Endothelial cell of umbilical vein (primary cell): ENCODE measurements around the gene ASCL1. TPM values are rescaled to one million over a fixed set of nuclear protein-coding genes. Genes with fewer than 3 reads are reported as not detected.

ENCODE experiments used
- BruUV-seq: library from RNA; stranded (reverse); fragments of 400-500 nt; replicated peaks from 2 replicates; lab custom pipeline; 2021; lab: Mats Ljungman, UMichigan
- CTCF ChIA-PET: fragments of 300-600, 350-600 bp; sonication (Branson Sonifier 250); formaldehyde crosslinking; loops from one replicate; lab custom pipeline; 2021; ENCODE audit warnings: antibody characterized with exemption, inconsistent platforms; lab: Charles Lee
- POLR2A ChIA-PET: fragments of 300-600, 350-600 bp; sonication (Branson Sonifier 250); formaldehyde crosslinking; loops from one replicate; lab custom pipeline; 2021; ENCODE audit warnings: antibody characterized with exemption, inconsistent platforms; lab: Charles Lee
- DNase-seq: peaks from one replicate; pipeline ENCODE4 v3.0.0-alpha.2; 2011; ENCODE audit warnings: low read depth, low spot score
- FAIRE-seq: peaks from 2 replicates; lab custom pipeline; 2011; peaks lifted over from hg19 to GRCh38; lab: Jason Lieb, UNC
- H2AFZ ChIP-seq: 2 replicates; pipeline ENCODE4 v1.6.0; 2012; ENCODE audit warnings: low read depth, low read length, control low read depth, inconsistent platforms
- H3K27ac ChIP-seq: 2 replicates; pipeline ENCODE4 v1.5.1; 2011; ENCODE audit warnings: low read depth, mild to moderate bottlenecking, control low read depth, low read length, moderate library complexity; ENCODE audit not compliant: insufficient read depth
- H3K27me3 ChIP-seq, 2 experiments: 2 replicates each; pipeline versions ENCODE4 v1.6.0 to v1.6.1; 2011; ENCODE audit warnings: low read length in 2 of 2, mixed read lengths in 1 of 2; ENCODE audit not compliant: control insufficient read depth in 2 of 2, insufficient read depth in 2 of 2
- H3K36me3 ChIP-seq, 2 experiments: 2 replicates in 1 of 2; 3 replicates in 1 of 2; pipeline ENCODE4 v1.5.1; 2011; ENCODE audit warnings: low read length in 2 of 2, mild to moderate bottlenecking in 1 of 2, moderate library complexity in 1 of 2; ENCODE audit not compliant: control insufficient read depth in 2 of 2, insufficient read depth in 2 of 2; ENCODE audit errors: extremely low read depth in 1 of 2
- H3K4me1 ChIP-seq: 3 replicates; pipeline ENCODE4 v1.5.1; 2011; ENCODE audit warnings: mild to moderate bottlenecking, low read length; ENCODE audit not compliant: control insufficient read depth, insufficient read depth; ENCODE audit errors: extremely low read depth
- H3K4me2 ChIP-seq: 2 replicates; pipeline ENCODE4 v1.6.1; 2011; ENCODE audit warnings: low read length, control low read depth, mixed read lengths; ENCODE audit not compliant: insufficient read depth
- H3K4me3 ChIP-seq, 3 experiments: fragments of 200-600 bp in 1 of 3; sonication (generic), shearing (Covaris generic) in 1 of 3; replicated peaks in 1 of 3; 2 replicates each; pipeline ENCODE4 v1.5.1; 2011 to 2016; ENCODE audit warnings: control low read depth in 3 of 3, low read length in 3 of 3, mild to moderate bottlenecking in 2 of 3, inconsistent platforms in 1 of 3, low read depth in 1 of 3, moderate library complexity in 1 of 3; ENCODE audit not compliant: insufficient read depth in 1 of 3
- H3K79me2 ChIP-seq: 2 replicates; pipeline ENCODE4 v1.6.0; 2012; ENCODE audit warnings: low read length, inconsistent platforms; ENCODE audit not compliant: control insufficient read depth, insufficient read depth
- H3K9ac ChIP-seq: replicated peaks from 2 replicates; pipeline ENCODE3; 2011; ENCODE audit warnings: low read length, control low read depth; ENCODE audit not compliant: insufficient read depth; ENCODE audit errors: extremely low read depth
- H3K9me1 ChIP-seq: replicated peaks from 3 replicates; pipeline ENCODE4 v1.6.0; 2011; ENCODE audit warnings: mild to moderate bottlenecking, low read length; ENCODE audit not compliant: control insufficient read depth, insufficient read depth; ENCODE audit errors: extremely low read depth
- H3K9me3 ChIP-seq: replicated peaks from 2 replicates; pipeline ENCODE4 v1.5.1; 2012; ENCODE audit warnings: low read length, inconsistent platforms; ENCODE audit not compliant: control insufficient read depth, insufficient read depth
- H4K20me1 ChIP-seq: replicated peaks from 2 replicates; pipeline ENCODE3; 2011; ENCODE audit warnings: mild to moderate bottlenecking, low read length; ENCODE audit not compliant: control insufficient read depth, insufficient read depth; ENCODE audit errors: extremely low read depth
- EZH2 ChIP-seq: IDR thresholded peaks from 2 replicates; pipeline ENCODE4 v1.6.1; 2012; ENCODE audit warnings: borderline replicate concordance, low read depth, mild to moderate bottlenecking, moderate library complexity, low read length, inconsistent platforms; ENCODE audit not compliant: severe bottlenecking
- FOS ChIP-seq: IDR thresholded peaks from 2 replicates; pipeline ENCODE4 v1.6.1; 2011; ENCODE audit warnings: mild to moderate bottlenecking, low read length, moderate library complexity, borderline replicate concordance; ENCODE audit not compliant: insufficient read depth
- GATA2 ChIP-seq: IDR thresholded peaks from 2 replicates; pipeline ENCODE4 v1.7.0; 2011; ENCODE audit warnings: low read depth, mild to moderate bottlenecking, moderate library complexity, mixed read lengths, low read length; ENCODE audit not compliant: insufficient read length, insufficient read depth
- JUN ChIP-seq: IDR thresholded peaks from 2 replicates; pipeline ENCODE4 v1.6.1; 2011; ENCODE audit warnings: borderline replicate concordance, low read depth; ENCODE audit not compliant: insufficient read length, insufficient read depth
- MYC ChIP-seq: IDR thresholded peaks from one replicate; pipeline ENCODE4 v1.6.1; 2011; ENCODE audit warnings: mild to moderate bottlenecking, low read depth, low read length
- POLR2A ChIP-seq: IDR thresholded peaks from 2 replicates; pipeline ENCODE4 v1.6.1; 2012; ENCODE audit warnings: low read depth, mild to moderate bottlenecking, control low read depth, low read length
- POLR2AphosphoS5 ChIP-seq: IDR thresholded peaks from 2 replicates; pipeline ENCODE4 v1.6.1; 2012; ENCODE audit warnings: low read depth, mild to moderate bottlenecking, control low read depth, low read length, moderate library complexity; ENCODE audit not compliant: insufficient read depth
- dilution Hi-C: fragments of 300-500 bp; cut with MboI; formaldehyde crosslinking; loops from one replicate; pipeline ENCODE4 v1.15.0; 2019; ENCODE audit warnings: low sequenced_read_pairs; ENCODE audit not compliant: extremely low pct_ligation_motif_present
- intact Hi-C: fragments of 100-400 bp; cut with micrococcal nuclease; formaldehyde crosslinking; loops from one replicate; pipeline ENCODE4 v1.10.0; 2022
- polyA plus RNA-seq, 4 experiments: library from polyadenylated mRNA; depleted of rRNA in 3 of 4; stranded (reverse) in 3 of 4; unstranded in 1 of 4; fragments of >200 nt; gene quantifications; 2 replicates each; pipeline versions ENCODE4 v1.2.1 to v1.2.3, GENCODE V29; 2011 to 2012; ENCODE audit warnings: missing spikeins in 1 of 4
- total RNA-seq: library from RNA; stranded (reverse); gene quantifications from 2 replicates; pipeline ENCODE4 v1.2.3, GENCODE V29; 2021
- TF ChIP-seq, protein P1 (sequence below), 2 donors: IDR thresholded peaks; 1 replicate in 1 of 2; 2 replicates in 1 of 2; pipeline ENCODE4 v1.5.1; 2011; ENCODE audit warnings: low read length in 2 of 2, mild to moderate bottlenecking in 2 of 2, moderate library complexity in 2 of 2, control low read depth in 1 of 2, inconsistent platforms in 1 of 2, low read depth in 1 of 2; ENCODE audit not compliant: insufficient read depth in 1 of 2; ENCODE audit errors: extremely low read depth in 1 of 2
- TF ChIP-seq, protein P2 (sequence below): IDR thresholded peaks from 2 replicates; pipeline ENCODE4 v1.6.1; 2011; ENCODE audit not compliant: insufficient read depth, insufficient read length

ASCL1 gene
- total and polyA plus RNA-seq, 2 donors (not counting 3 experiments of a cell fraction or from before 2014, with no cell fraction given) = not detected

DNA sequence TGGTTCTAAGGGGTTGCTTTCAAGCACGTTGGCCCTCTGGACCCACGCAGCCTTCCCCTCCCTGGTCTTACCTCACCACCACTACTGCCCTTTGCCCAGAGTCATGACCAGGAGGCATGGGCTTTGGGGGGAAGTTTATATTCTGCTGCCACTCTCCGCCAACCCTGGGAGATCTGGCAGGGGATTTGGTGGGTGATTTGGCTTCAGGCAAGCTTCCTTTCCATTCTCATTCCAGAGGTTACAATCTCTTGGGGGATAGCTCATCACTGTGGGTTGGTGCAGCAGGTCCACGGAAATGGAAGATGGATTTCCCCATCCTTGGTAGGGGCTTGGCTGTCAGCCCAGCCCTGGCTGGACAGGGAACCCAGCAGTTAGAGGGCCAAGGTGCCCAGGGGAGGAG is 46.7 kb upstream of the ASCL1 start:
- Histone ChIP-seq H3K27ac (no peak overlapping the region), H3K9me1 (no peaks in the 10 kb centered on the region), H3K36me3 (no peaks in the 10 kb centered on the region), H4K20me1 (no peaks in the 10 kb centered on the region), H2AFZ (no peak overlapping the region), H3K79me2 (no peaks in the 10 kb centered on the region), H3K9ac (no peak overlapping the region), H3K9me3 (no peaks in the 10 kb centered on the region), H3K4me3 (no peak overlapping the region), H3K4me1 (no peaks in the 10 kb centered on the region), H3K4me2 (no peak overlapping the region), H3K27me3 (no peaks in the 10 kb centered on the region)
- ChIA-PET CTCF (no interaction called here), POLR2A (no interaction called here)
- dilution Hi-C loops = no loop called here
- TF ChIP-seq POLR2AphosphoS5 (no peak), EZH2 (no peak), FOS (no peak), MYC (no peak), JUN (no peak), POLR2A (no peak), GATA2 (no peak)
- TF ChIP-seq, protein P1, sequence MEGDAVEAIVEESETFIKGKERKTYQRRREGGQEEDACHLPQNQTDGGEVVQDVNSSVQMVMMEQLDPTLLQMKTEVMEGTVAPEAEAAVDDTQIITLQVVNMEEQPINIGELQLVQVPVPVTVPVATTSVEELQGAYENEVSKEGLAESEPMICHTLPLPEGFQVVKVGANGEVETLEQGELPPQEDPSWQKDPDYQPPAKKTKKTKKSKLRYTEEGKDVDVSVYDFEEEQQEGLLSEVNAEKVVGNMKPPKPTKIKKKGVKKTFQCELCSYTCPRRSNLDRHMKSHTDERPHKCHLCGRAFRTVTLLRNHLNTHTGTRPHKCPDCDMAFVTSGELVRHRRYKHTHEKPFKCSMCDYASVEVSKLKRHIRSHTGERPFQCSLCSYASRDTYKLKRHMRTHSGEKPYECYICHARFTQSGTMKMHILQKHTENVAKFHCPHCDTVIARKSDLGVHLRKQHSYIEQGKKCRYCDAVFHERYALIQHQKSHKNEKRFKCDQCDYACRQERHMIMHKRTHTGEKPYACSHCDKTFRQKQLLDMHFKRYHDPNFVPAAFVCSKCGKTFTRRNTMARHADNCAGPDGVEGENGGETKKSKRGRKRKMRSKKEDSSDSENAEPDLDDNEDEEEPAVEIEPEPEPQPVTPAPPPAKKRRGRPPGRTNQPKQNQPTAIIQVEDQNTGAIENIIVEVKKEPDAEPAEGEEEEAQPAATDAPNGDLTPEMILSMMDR (IDR thresholded peaks at IDR 0.05; ENCODE audit: extremely low read depth in 1 of 2, insufficient read depth in 1 of 2, low read depth in 1 of 2, low read length in 2 of 2) = no peak
- TF ChIP-seq, protein P2, sequence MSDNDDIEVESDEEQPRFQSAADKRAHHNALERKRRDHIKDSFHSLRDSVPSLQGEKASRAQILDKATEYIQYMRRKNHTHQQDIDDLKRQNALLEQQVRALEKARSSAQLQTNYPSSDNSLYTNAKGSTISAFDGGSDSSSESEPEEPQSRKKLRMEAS = no peak
- intact Hi-C loops = no loop called here
- BruUV-seq = no TSS peak
- DNase-seq (no peak), FAIRE-seq (no peak)
